Measurements from ENCODE around the gene CPB2.

CPB2 gene

GRCh38 chr13:46134494-46134893 lies 29.7 kb upstream of the CPB2 start:
- TF ChIP-seq CEBPB (IDR thresholded peaks at IDR 0.05) (no peak), EP300 (IDR thresholded peaks at IDR 0.05; ENCODE audit: borderline replicate concordance) (no peak), REST (IDR thresholded peaks at IDR 0.05; ENCODE audit: low read depth) (no peak), FOXM1 (IDR thresholded peaks at IDR 0.05; ENCODE audit: borderline replicate concordance, low read depth) (no peak), USF1 (IDR thresholded peaks at IDR 0.05) (no peak), NFIC (IDR thresholded peaks at IDR 0.05) (no peak), EGR1 (IDR thresholded peaks at IDR 0.05) (no peak), MAX (IDR thresholded peaks at IDR 0.05) (no peak), ZBTB7A (IDR thresholded peaks at IDR 0.05; ENCODE audit: low read depth) (no peak), TCF12 (IDR thresholded peaks at IDR 0.05; ENCODE audit: low read depth) (no peak), TEAD4 (IDR thresholded peaks at IDR 0.05) (no peak)

GRCh38 chr13:46132109-46132508 lies 27.3 kb upstream of the CPB2 start:
- TF ChIP-seq MAX (IDR thresholded peaks at IDR 0.05) (no peak), CREB1 (IDR thresholded peaks at IDR 0.05; ENCODE audit: low read depth) (no peak), NFIC (IDR thresholded peaks at IDR 0.05) (no peak), ZBTB7A (IDR thresholded peaks at IDR 0.05; ENCODE audit: low read depth) (no peak), USF1 (IDR thresholded peaks at IDR 0.05) (no peak), CEBPB (IDR thresholded peaks at IDR 0.05) (no peak), TEAD4 (IDR thresholded peaks at IDR 0.05) (no peak), TAF1 (IDR thresholded peaks at IDR 0.05; ENCODE audit: low read depth) (no peak), EGR1 (IDR thresholded peaks at IDR 0.05) (no peak), FOXM1 (IDR thresholded peaks at IDR 0.05; ENCODE audit: borderline replicate concordance, low read depth) (no peak), EP300 (IDR thresholded peaks at IDR 0.05; ENCODE audit: borderline replicate concordance) (no peak), REST (IDR thresholded peaks at IDR 0.05; ENCODE audit: low read depth) (no peak), RAD21 (IDR thresholded peaks at IDR 0.05; ENCODE audit: low read depth) (no peak), TCF12 (IDR thresholded peaks at IDR 0.05; ENCODE audit: low read depth) (no peak), YY1 (IDR thresholded peaks at IDR 0.05; ENCODE audit: low read depth) (no peak)

- TF ChIP-seq ZBTB7A (IDR thresholded peaks at IDR 0.05; ENCODE audit: low read depth), result no peak
- no peak for TF ChIP-seq CREB1 (IDR thresholded peaks at IDR 0.05; ENCODE audit: low read depth)
- TF ChIP-seq MAX (IDR thresholded peaks at IDR 0.05), result no peak
- no peak for TF ChIP-seq CEBPB (IDR thresholded peaks at IDR 0.05)
- no peak for TF ChIP-seq YY1 (IDR thresholded peaks at IDR 0.05; ENCODE audit: low read depth)
- no peak for TF ChIP-seq TCF12 (IDR thresholded peaks at IDR 0.05; ENCODE audit: low read depth)
- no peak for TF ChIP-seq EGR1 (IDR thresholded peaks at IDR 0.05)
- no peak for TF ChIP-seq NFIC (IDR thresholded peaks at IDR 0.05)
- no peak for TF ChIP-seq RAD21 (IDR thresholded peaks at IDR 0.05; ENCODE audit: low read depth)
- TF ChIP-seq FOXM1 (IDR thresholded peaks at IDR 0.05; ENCODE audit: borderline replicate concordance, low read depth), result no peak
- no peak for TF ChIP-seq EP300 (IDR thresholded peaks at IDR 0.05; ENCODE audit: borderline replicate concordance)
- TF ChIP-seq TAF1 (IDR thresholded peaks at IDR 0.05; ENCODE audit: low read depth), result no peak
- no peak for TF ChIP-seq USF1 (IDR thresholded peaks at IDR 0.05)
- no peak for TF ChIP-seq TEAD4 (IDR thresholded peaks at IDR 0.05)
- TF ChIP-seq REST (IDR thresholded peaks at IDR 0.05; ENCODE audit: low read depth), result no peak
Measured at GRCh38 chr13:46131705-46132104, 26.9 kb upstream of the CPB2 start.

All from Ishikawa (cell line).